CD4-positive, alpha-beta T cell (primary cell): ENCODE data around the gene MUC6. TPM values are rescaled to one million over a fixed set of nuclear protein-coding genes. Genes with fewer than 3 reads are reported as not detected.

Experiments
- ATAC-seq: fragments of 200-7000 bp; cut with Tn5 transposase; one replicate; pipeline ENCODE4 v1.10.0; 2022; ENCODE audit warnings: mild to moderate bottlenecking; ENCODE audit not compliant: poor library complexity
- CTCF ChIA-PET: fragments of 350-600 bp; sonication (Branson Sonifier 250); formaldehyde crosslinking; loops from one replicate; lab custom pipeline; 2021; ENCODE audit warnings: antibody characterized with exemption, inconsistent platforms; lab: Charles Lee
- POLR2A ChIA-PET: fragments of 350-600 bp; sonication (Branson Sonifier 250); formaldehyde crosslinking; loops from one replicate; lab custom pipeline; 2021; ENCODE audit warnings: antibody characterized with exemption, inconsistent platforms; lab: Charles Lee
- DNase-seq, 14 experiments: peaks; one replicate each; pipeline ENCODE4 v3.0.0-alpha.2; 2013 to 2020; ENCODE audit warnings: mixed read lengths in 2 of 14
- H3K27ac ChIP-seq, 2 donors: one replicate each; pipeline versions ENCODE4 v1.5.1 to v1.7.0; 2013; ENCODE audit warnings: low read length in 2 of 2, low read depth in 1 of 2, mild to moderate bottlenecking in 1 of 2
- H3K27me3 ChIP-seq, 2 experiments: 1 replicate in 1 of 2; 2 replicates in 1 of 2; pipeline versions ENCODE4 v1.6.1 to v1.7.0; 2013; ENCODE audit warnings: low read length in 2 of 2, control low read depth in 1 of 2, mild to moderate bottlenecking in 1 of 2, moderate library complexity in 1 of 2; ENCODE audit not compliant: insufficient read depth in 2 of 2, control insufficient read depth in 1 of 2
- H3K36me3 ChIP-seq: one replicate; pipeline ENCODE4 v1.6.1; 2013; ENCODE audit warnings: low read length, control low read depth; ENCODE audit not compliant: insufficient read depth
- H3K4me1 ChIP-seq: one replicate; pipeline ENCODE4 v1.6.1; 2013; ENCODE audit warnings: low read length, control low read depth; ENCODE audit not compliant: insufficient read depth
- H3K4me3 ChIP-seq: one replicate; pipeline ENCODE4 v1.5.1; 2013; ENCODE audit warnings: mild to moderate bottlenecking, low read length, moderate library complexity
- H3K9me3 ChIP-seq, 2 experiments: 1 replicate in 1 of 2; 2 replicates in 1 of 2; pipeline versions ENCODE4 v1.6.1 to v1.7.0; 2013; ENCODE audit warnings: low read length in 2 of 2, mild to moderate bottlenecking in 2 of 2, control low read depth in 1 of 2, moderate library complexity in 1 of 2; ENCODE audit not compliant: control insufficient read depth in 1 of 2, insufficient read depth in 1 of 2
- H3K27ac Mint-ChIP-seq: one replicate; pipeline ENCODE4 v1.8.0; 2020; ENCODE audit warnings: mixed read lengths
- H3K27me3 Mint-ChIP-seq: one replicate; pipeline ENCODE4 v1.8.0; 2021; ENCODE audit warnings: mixed read lengths
- H3K36me3 Mint-ChIP-seq: one replicate; pipeline ENCODE4 v1.8.0; 2021; ENCODE audit warnings: low read depth, mixed read lengths
- H3K4me1 Mint-ChIP-seq: one replicate; pipeline ENCODE4 v1.8.0; 2021; ENCODE audit warnings: low read depth, mixed read lengths
- H3K4me3 Mint-ChIP-seq: one replicate; pipeline ENCODE4 v1.8.0; 2020; ENCODE audit warnings: mild to moderate bottlenecking, mixed read lengths
- H3K9me3 Mint-ChIP-seq: one replicate; pipeline ENCODE4 v1.8.0; 2020; ENCODE audit warnings: mixed read lengths
- CTCF ChIP-seq: fragments of 200-600 bp; IDR thresholded peaks from one replicate; pipeline ENCODE4 v1.8.0; 2022; ENCODE audit warnings: antibody characterized with exemption, mild to moderate bottlenecking
- intact Hi-C, 2 experiments: fragments of 100-400 bp; cut with DNase I in 1 of 2; cut with micrococcal nuclease in 1 of 2; formaldehyde crosslinking; loops; one replicate each; pipeline versions ENCODE4 v1.15.1 to v1.9.0; 2023 to 2025; cut with DNase I, micrococcal nuclease
- total RNA-seq, 174 experiments: library from RNA in 2 of 174; stranded (reverse) in 2 of 174; gene quantifications; one replicate each; pipeline ENCODE4 v1.2.3 and lab custom pipeline; 2021 to 2026

Gene MUC6
- total RNA-seq, 2 experiments from 2014 or later: not detected

- ChIA-PET CTCF (no interaction called here), POLR2A (no interaction called here)
- Mint-ChIP-seq H3K27me3 (no peaks in the 10 kb centered on the region), H3K27ac (no peak overlapping the region), H3K4me3 (no peak overlapping the region), H3K9me3 (no peaks in the 10 kb centered on the region), H3K36me3 (no peaks in the 10 kb centered on the region), H3K4me1 (peaks cover under 1% of the 10 kb centered on the region)
- Histone ChIP-seq H3K27me3 (no peaks in the 10 kb centered on the region), H3K4me1 (no peaks in the 10 kb centered on the region), H3K36me3 (no peaks in the 10 kb centered on the region), H3K27ac (no peak overlapping the region), H3K9me3 (peaks cover 0 to 15% of the 10 kb centered on the region in 2 experiments), H3K4me3 (no peak overlapping the region)
- DNase-seq (no peak), ATAC-seq (no peak)
- intact Hi-C loops: no loop called here
- TF ChIP-seq CTCF: no peak
Observed at GRCh38 chr11:1022908-1023810, 13.4 kb downstream of the MUC6 start.

GRCh38 chr11:1022411-1022810, 14.1 kb downstream of the MUC6 start:
- CTCF ChIA-PET: no interaction called here
- Histone ChIP-seq H3K27ac (no peak overlapping the region), H3K4me1 (peaks cover 4% of the 10 kb centered on the region), H3K4me3 (no peak overlapping the region), H3K9me3 (peaks cover 0 to 21% of the 10 kb centered on the region in 2 experiments), H3K36me3 (no peaks in the 10 kb centered on the region), H3K27me3 (no peaks in the 10 kb centered on the region)
- H3K36me3 Mint-ChIP-seq: no peaks in the 10 kb centered on the region
- peaks cover 8% of the 10 kb centered on the region for H3K4me1 Mint-ChIP-seq
- intact Hi-C loops: no loop called here
- POLR2A ChIA-PET: no interaction called here
- H3K9me3 Mint-ChIP-seq: no peaks in the 10 kb centered on the region
- ATAC-seq (no peak), DNase-seq (no peak)
- no peaks in the 10 kb centered on the region for H3K27me3 Mint-ChIP-seq
- H3K27ac Mint-ChIP-seq: no peak overlapping the region
- no peak for TF ChIP-seq CTCF
- H3K4me3 Mint-ChIP-seq: no peak overlapping the region

DNA sequence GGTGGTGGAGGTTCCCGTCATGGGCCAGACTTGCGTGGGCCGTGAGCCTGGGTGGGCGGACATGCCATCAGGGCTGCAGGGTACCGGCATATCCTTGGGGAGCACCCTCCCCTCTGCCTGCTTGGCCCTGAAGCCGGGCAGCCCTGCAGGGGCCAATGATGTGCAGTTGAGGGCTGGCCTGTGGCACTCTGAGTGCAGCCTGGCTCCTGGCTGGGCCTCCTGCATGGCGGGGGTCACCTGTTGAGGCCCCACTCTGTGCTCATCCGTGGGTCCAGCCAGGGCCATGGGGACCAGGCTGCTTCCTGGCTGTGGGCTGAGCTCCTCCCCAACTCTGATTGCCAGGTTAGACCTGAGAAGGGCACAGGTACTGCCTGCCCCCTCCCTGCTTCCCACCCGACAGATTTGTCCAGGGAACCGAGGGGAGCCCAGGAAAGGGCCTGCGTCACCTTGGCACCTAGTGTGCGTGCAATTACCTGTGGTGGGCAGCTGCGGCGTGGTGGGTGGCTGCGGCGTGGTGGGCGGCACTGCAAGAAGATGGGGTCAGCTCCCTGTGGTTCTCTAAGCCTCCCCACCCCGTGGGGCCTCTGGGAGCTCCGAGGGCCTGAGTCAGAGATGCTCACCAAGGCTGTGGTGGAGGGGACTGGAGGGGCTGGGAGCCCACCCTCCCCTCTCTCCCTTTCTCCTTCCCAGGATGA, 16.2 kb downstream of the MUC6 start:
- Mint-ChIP-seq H3K36me3 (no peaks in the 10 kb centered on the region), H3K4me3 (no peak overlapping the region), H3K4me1 (peaks cover 20% of the 10 kb centered on the region), H3K27ac (no peak overlapping the region), H3K9me3 (no peaks in the 10 kb centered on the region), H3K27me3 (no peaks in the 10 kb centered on the region)
- DNase-seq (no peak), ATAC-seq (no peak)
- peaks cover 0 to 21% of the 10 kb centered on the region in 2 experiments for H3K9me3 ChIP-seq
- no peak for TF ChIP-seq CTCF
- H3K36me3 ChIP-seq: no peaks in the 10 kb centered on the region
- peaks cover 11% of the 10 kb centered on the region for H3K4me1 ChIP-seq
- no peaks in the 10 kb centered on the region for H3K27me3 ChIP-seq
- H3K4me3 ChIP-seq: no peak overlapping the region
- ChIA-PET CTCF (no interaction called here), POLR2A (no interaction called here)
- intact Hi-C loops: no loop called here
- no peak overlapping the region for H3K27ac ChIP-seq
